Small intestine (tissue), 7 donors: ENCODE results near the gene SLF2. TPM values are rescaled to one million over a fixed set of nuclear protein-coding genes. Genes with fewer than 3 reads are reported as not detected.

Source experiments
- DNase-seq, 2 donors: peaks; one replicate each; pipeline versions ENCODE4 v3.0.0 to v3.0.0-alpha.2; 2013
- FAIRE-seq: peaks from 2 replicates; lab custom pipeline; 2012; peaks lifted over from hg19 to GRCh38; lab: Jason Lieb, UNC
- H3K27ac ChIP-seq, 3 donors: one replicate each; pipeline ENCODE4 v1.5.1; 2013; ENCODE audit warnings: low read length in 2 of 3, mild to moderate bottlenecking in 2 of 3, control low read depth in 1 of 3, inconsistent platforms in 1 of 3, low read depth in 1 of 3, moderate library complexity in 1 of 3
- H3K27me3 ChIP-seq, 3 donors: one replicate each; pipeline ENCODE4 v1.6.1; 2013; ENCODE audit warnings: low read length in 3 of 3, inconsistent platforms in 1 of 3; ENCODE audit not compliant: control insufficient read depth in 3 of 3, insufficient read depth in 3 of 3
- H3K36me3 ChIP-seq, 3 donors: one replicate each; pipeline ENCODE4 v1.6.1; 2013; ENCODE audit warnings: low read length in 3 of 3, inconsistent platforms in 1 of 3, low read depth in 1 of 3, mild to moderate bottlenecking in 1 of 3, moderate library complexity in 1 of 3; ENCODE audit not compliant: control insufficient read depth in 3 of 3, insufficient read depth in 2 of 3
- H3K4me1 ChIP-seq, 3 donors: one replicate each; pipeline ENCODE4 v1.6.1; 2013; ENCODE audit warnings: low read length in 2 of 3, inconsistent platforms in 1 of 3, low read depth in 1 of 3, mild to moderate bottlenecking in 1 of 3, moderate library complexity in 1 of 3; ENCODE audit not compliant: control insufficient read depth in 3 of 3, insufficient read depth in 2 of 3
- H3K4me3 ChIP-seq, 3 donors: one replicate each; pipeline ENCODE4 v1.5.1; 2013; ENCODE audit warnings: low read length in 3 of 3, control low read depth in 1 of 3, inconsistent platforms in 1 of 3, low read depth in 1 of 3, mild to moderate bottlenecking in 1 of 3, moderate library complexity in 1 of 3
- H3K9me3 ChIP-seq, 2 donors: one replicate each; pipeline ENCODE4 v1.6.1; 2013; ENCODE audit warnings: low read depth in 1 of 2, low read length in 1 of 2; ENCODE audit not compliant: control insufficient read depth in 2 of 2, insufficient read depth in 1 of 2
- WGBS, 3 donors: extraction: QIAGEN DNeasy Blood & Tissue Kit; methylation state at CpG; one replicate each; pipeline ENCODE4 v1.1.7; 2013; 5-methylcytosine and 5-hydroxymethylcytosine counted together
- polyA plus RNA-seq, 4 donors: library from polyadenylated mRNA; stranded (reverse) in 3 of 4; unstranded in 1 of 4; fragments of 200-250 nt in 3 of 4; fragments of 120-200 nt in 1 of 4; gene quantifications; one replicate each; pipeline versions ENCODE4 v1.2.1 to v1.2.3, GENCODE V29; 2013
- donor health status: healthy with polysubstance abuse.
- donor health status: control.
- donor health status: control.
- donor health status: Bipolar disorder and iron deficiency.
- donor health status: healthy.

SLF2 gene
- polyA plus RNA-seq, 4 donors: 3.8 to 29.2 (median 5.6) TPM

- DNase-seq: peak in 1 of 2 donors; percentile 61
- H3K9me3 ChIP-seq: no peaks in the 10 kb centered on the region
- peaks cover 0 to 31% (median 0%) of the 10 kb centered on the region in 3 donors for H3K27me3 ChIP-seq
- no peak overlapping the region for H3K4me3 ChIP-seq
- H3K4me1 ChIP-seq: no peaks in the 10 kb centered on the region
- no peak overlapping the region for H3K27ac ChIP-seq
- 42 to 71% (median 50%) methylated on average over 8 of the region's 8 CpGs for WGBS, 3 donors
- FAIRE-seq: no peak
- H3K36me3 ChIP-seq: no peaks in the 10 kb centered on the region
Measured at GRCh38 chr10:100867261-100867963, 45.4 kb upstream of the SLF2 start.

GRCh38 chr10:100868382-100868781, 44.4 kb upstream of the SLF2 start:
- no peak for FAIRE-seq
- DNase-seq: no peak
- Histone ChIP-seq H3K4me3 (no peak overlapping the region), H3K36me3 (no peaks in the 10 kb centered on the region), H3K4me1 (no peaks in the 10 kb centered on the region), H3K27ac (no peak overlapping the region), H3K27me3 (peaks cover 0 to 25% (median 0%) of the 10 kb centered on the region in 3 donors), H3K9me3 (no peaks in the 10 kb centered on the region)
- 77 to 86% (median 81%) methylated on average over 3 of the region's 3 CpGs for WGBS, 3 donors

GRCh38 chr10:100869399-100869798, 43.4 kb upstream of the SLF2 start:
- no peaks in the 10 kb centered on the region for H3K36me3 ChIP-seq
- no peak overlapping the region for H3K27ac ChIP-seq
- FAIRE-seq (no peak), DNase-seq (no peak)
- no peaks in the 10 kb centered on the region for H3K9me3 ChIP-seq
- H3K27me3 ChIP-seq: peaks cover 0 to 20% (median 3%) of the 10 kb centered on the region in 3 donors
- no peaks in the 10 kb centered on the region for H3K4me1 ChIP-seq
- WGBS, 3 donors: 88 to 89% (median 89%) methylated on average over 4 of the region's 4 CpGs
- H3K4me3 ChIP-seq: no peak overlapping the region

- Histone ChIP-seq H3K36me3 (no peaks in the 10 kb centered on the region), H3K27me3 (peaks cover 0 to 3% (median under 1%) of the 10 kb centered on the region in 3 donors), H3K27ac (no peak overlapping the region), H3K4me3 (no peak overlapping the region), H3K4me1 (peaks cover 0 to 15% (median 0%) of the 10 kb centered on the region in 3 donors), H3K9me3 (no peaks in the 10 kb centered on the region)
- DNase-seq (peak; percentile 21 to 49), FAIRE-seq (no peak)
- WGBS, 3 donors: 50 to 57% (median 57%) methylated on average over 11 of the region's 11 CpGs
Measured at GRCh38 chr10:100872034-100872791, 40.5 kb upstream of the SLF2 start.

- DNase-seq: no peak
- Histone ChIP-seq H3K4me1 (peaks cover 0 to 19% (median 0%) of the 10 kb centered on the region in 3 donors), H3K27ac (no peak overlapping the region), H3K27me3 (peaks cover 0 to 3% (median 0%) of the 10 kb centered on the region in 3 donors), H3K4me3 (no peak overlapping the region), H3K9me3 (no peaks in the 10 kb centered on the region), H3K36me3 (no peaks in the 10 kb centered on the region)
- WGBS, 3 donors: 64 to 78% (median 77%) methylated on average over 7 of the region's 7 CpGs
- no peak for FAIRE-seq
Measured at GRCh38 chr10:100873146-100873826, 39.5 kb upstream of the SLF2 start.

- 78 to 87% (median 81%) methylated on average over 14 of the region's 14 CpGs for WGBS, 3 donors
- H3K27me3 ChIP-seq: peaks cover 0 to 3% (median 0%) of the 10 kb centered on the region in 3 donors
- FAIRE-seq: no peak
Measured at GRCh38 chr10:100873827-100874326, 38.9 kb upstream of the SLF2 start.

GRCh38 chr10:100874702-100875483, 37.9 kb upstream of the SLF2 start:
- FAIRE-seq: no peak
- 77 to 82% (median 78%) methylated on average over 19 to 20 of the region's 20 CpGs for WGBS, 3 donors
- peaks cover 0 to 20% (median 0%) of the 10 kb centered on the region in 3 donors for H3K4me1 ChIP-seq

More at GRCh38 chr10:100873827-100874326, 38.9 kb upstream of the SLF2 start:
- DNase-seq: no peak
- Histone ChIP-seq H3K4me1 (peaks cover 0 to 20% (median 0%) of the 10 kb centered on the region in 3 donors), H3K9me3 (no peaks in the 10 kb centered on the region), H3K27ac (no peak overlapping the region), H3K4me3 (no peak overlapping the region), H3K36me3 (no peaks in the 10 kb centered on the region)

More at GRCh38 chr10:100874702-100875483, 37.9 kb upstream of the SLF2 start:
- Histone ChIP-seq H3K4me3 (no peak overlapping the region), H3K36me3 (no peaks in the 10 kb centered on the region), H3K27ac (no peak overlapping the region), H3K9me3 (no peaks in the 10 kb centered on the region), H3K27me3 (peaks cover 0 to 3% (median 0%) of the 10 kb centered on the region in 3 donors)
- no peak for DNase-seq
